Retinal pigment epithelial cell (primary cell): ENCODE results near the gene ZNF319.
A peak's percentile ranks its signal among the peaks of the same experiment; 100 is the strongest.

Experiments used
- DNase-seq: peaks from one replicate; pipeline ENCODE4 v3.0.0-alpha.2; 2010; ENCODE audit warnings: low read depth
- H3K4me3 ChIP-seq: 2 replicates; pipeline ENCODE4 v1.5.1; 2011; ENCODE audit warnings: mild to moderate bottlenecking, low read length, control low read depth, moderate library complexity
- CTCF ChIP-seq: conservative IDR thresholded peaks from 2 replicates; pipeline ENCODE4 v1.5.1; 2011; ENCODE audit warnings: low read depth, low read length, control low read depth, inconsistent platforms

ZNF319 gene

GRCh38 chr16:57998992-57999365 is 1.5 kb downstream of the ZNF319 start:
- TF ChIP-seq CTCF = no peak
- H3K4me3 ChIP-seq = peak overlapping the region; percentile 53
- DNase-seq = no peak

GRCh38 chr16:57998486-57998885 is 2.0 kb downstream of the ZNF319 start:
- no peak overlapping the region for H3K4me3 ChIP-seq
- no peak for DNase-seq
- no peak for TF ChIP-seq CTCF

GRCh38 chr16:57997528-57998265 is 2.8 kb downstream of the ZNF319 start:
- no peak for TF ChIP-seq CTCF
- no peak for DNase-seq
- no peak overlapping the region for H3K4me3 ChIP-seq

GRCh38 chr16:57997176-57997527 is 3.3 kb downstream of the ZNF319 start:
- no peak overlapping the region for H3K4me3 ChIP-seq
- DNase-seq = no peak
- no peak for TF ChIP-seq CTCF

GRCh38 chr16:57996406-57997175 is 3.9 kb downstream of the ZNF319 start:
- no peak overlapping the region for H3K4me3 ChIP-seq
- DNase-seq = no peak
- TF ChIP-seq CTCF = no peak

GRCh38 chr16:57995721-57996405 is 4.6 kb downstream of the ZNF319 start:
- TF ChIP-seq CTCF = no peak
- DNase-seq = no peak

More at GRCh38 chr16:57995721-57996405, 4.6 kb downstream of the ZNF319 start:
- no peak overlapping the region for H3K4me3 ChIP-seq
